ENCODE measurements around the gene INPP5B.
"Not testable (repeated sequence)": the region's sequence is repeated elsewhere in the genome, so short reads cannot be mapped to it uniquely, and the experiment has no call there.

The INPP5B gene

DNA sequence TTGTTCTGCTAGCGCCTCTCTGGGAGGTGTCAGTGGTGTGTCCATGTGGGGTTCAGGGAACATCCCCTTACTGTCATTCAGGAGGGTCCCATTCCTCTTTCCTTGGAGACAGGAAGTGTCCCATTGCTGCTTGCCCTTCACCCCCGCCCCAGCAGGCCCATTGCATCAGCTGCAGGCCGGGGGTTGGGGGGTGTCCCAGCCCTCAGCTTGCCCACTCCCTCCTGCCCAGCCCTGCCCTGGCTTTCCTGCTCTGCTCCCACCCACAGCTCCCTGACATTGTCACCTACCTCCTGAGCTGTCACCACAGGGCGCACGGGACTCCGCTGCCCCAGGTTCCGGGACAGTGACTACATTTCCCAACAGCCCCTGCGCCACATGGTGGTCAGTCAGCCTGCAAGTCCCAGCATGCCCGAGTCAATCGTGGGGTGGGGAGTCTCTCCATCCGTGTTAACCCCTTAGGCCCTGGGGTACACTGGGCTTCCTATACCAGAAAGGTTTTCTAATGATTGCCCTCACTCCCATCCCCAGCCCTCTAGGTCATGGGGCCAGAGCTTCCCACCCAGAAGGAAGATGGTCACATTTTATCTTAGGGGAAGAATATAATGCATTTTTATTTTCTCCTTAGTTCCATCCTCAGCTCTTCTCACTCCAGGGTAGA is at the start of gene INPP5B:
Gene INPP5B (minus strand): TSS at position 351 of the 658 bp plus-strand sequence. CDS start 745 bp downstream, outside the sequence.
- DNase-seq: peak; percentile 76

- DNase-seq: no peak
Measured at GRCh38 chr1:37995751-37996345, 49.0 kb upstream of the INPP5B start.

- DNase-seq: peak; percentile 36
Measured at GRCh38 chr1:37994886-37995566, 48.2 kb upstream of the INPP5B start.

DNA sequence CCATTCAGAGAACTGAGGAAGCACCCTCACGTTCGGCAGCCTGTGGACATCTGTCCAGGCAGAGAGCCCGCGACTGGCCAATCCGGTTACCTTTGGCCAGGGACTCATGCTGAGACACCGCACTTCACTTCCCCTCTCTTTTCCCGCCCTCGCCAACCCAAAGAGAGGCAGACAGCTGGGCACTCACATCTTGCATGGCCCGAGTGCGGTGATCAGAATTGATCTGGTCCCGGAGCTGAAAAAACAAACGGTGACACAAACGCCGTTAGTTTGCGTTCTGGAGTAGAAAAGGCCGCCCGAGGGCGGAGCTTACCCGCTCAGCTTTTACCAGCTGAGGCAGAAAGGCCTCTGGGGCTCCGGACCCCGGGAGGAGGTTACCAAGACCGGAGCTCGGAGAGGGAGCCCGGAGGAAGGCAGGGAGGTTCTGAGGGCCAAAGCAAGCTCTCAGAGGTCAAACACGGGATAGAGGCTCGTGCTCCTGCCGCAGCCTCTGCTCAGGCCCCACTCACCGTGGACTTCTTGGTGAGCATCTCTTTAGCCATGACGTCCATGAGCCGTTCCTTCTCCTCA is 42.6 kb upstream of the INPP5B start:
- peak; percentile 54 for DNase-seq

DNA sequence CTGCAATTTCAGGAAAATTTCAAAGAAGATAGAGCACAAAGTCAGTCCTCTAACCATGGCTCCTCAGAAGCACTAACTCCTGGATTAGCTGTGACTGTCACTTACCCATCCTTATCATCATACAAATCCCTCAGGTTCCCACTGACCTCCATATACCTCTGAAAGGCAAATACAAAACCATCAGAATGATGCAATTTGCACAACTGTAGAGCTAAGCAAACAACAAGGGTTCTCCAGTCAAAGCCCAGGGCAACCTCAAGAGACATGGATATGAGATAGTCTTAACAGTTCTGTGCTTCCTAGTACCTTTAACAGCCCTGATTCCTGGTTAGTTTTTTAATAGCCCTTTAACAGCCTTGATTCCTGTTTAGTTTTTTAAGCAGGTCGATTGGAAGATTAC is 40.8 kb upstream of the INPP5B start:
- no peak for DNase-seq

- DNase-seq: no peak
Measured at GRCh38 chr1:37983546-37983945, 36.7 kb upstream of the INPP5B start.

- no peak for DNase-seq
Measured at GRCh38 chr1:37978541-37978940, 31.7 kb upstream of the INPP5B start.

DNA sequence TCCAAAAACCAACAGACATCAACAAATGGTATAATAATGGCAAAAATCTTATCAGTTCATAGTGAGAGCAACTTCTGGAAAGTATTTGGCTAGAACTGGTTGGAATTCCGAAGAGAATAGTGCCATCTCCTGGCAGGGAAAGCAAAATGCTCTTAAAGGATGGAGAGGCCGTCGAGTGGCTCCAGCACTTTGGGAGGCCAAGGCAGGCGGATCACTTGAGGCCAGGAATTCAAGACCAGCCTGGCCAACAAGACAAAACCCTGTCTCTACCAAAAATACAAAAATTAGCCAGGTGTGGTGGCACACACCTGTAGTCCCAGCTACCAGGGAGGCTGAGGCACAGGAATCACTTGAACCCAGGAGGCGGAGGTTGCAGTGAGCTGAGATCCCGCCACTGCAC is 28.2 kb upstream of the INPP5B start:
- peak; percentile 47 for DNase-seq

DNA sequence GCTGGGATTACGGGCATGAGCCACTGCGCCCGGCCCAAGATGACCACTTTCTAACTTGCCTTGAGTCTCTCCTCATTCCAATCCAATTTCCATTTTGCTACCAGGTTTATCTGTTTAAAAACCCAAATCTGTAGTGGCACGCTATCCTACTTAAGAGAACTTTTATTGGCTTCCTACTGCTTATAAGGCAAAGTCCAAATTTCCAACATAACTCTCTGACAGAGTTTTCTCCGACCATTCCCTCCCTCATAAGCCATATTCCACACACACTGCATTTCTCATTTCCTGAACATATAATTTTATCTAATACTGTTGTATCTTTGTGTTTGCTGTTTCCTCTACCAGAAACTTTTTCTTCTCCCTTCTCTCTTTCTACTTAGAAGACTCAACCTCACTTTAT is 27.7 kb upstream of the INPP5B start:
- no peak for DNase-seq

GRCh38 chr1:37973684-37974083 is 26.8 kb upstream of the INPP5B start:
- DNase-seq: not testable (repeated sequence)

- no peak for DNase-seq
Measured at GRCh38 chr1:37965301-37965700, 18.4 kb upstream of the INPP5B start.

GRCh38 chr1:37964106-37964505 is 17.3 kb upstream of the INPP5B start:
- DNase-seq: peak; percentile 6

- DNase-seq: no peak
Measured at GRCh38 chr1:37958690-37959089, 11.8 kb upstream of the INPP5B start.

GRCh38 chr1:37955685-37956084 is 8.8 kb upstream of the INPP5B start:
- no peak for DNase-seq

- no peak for DNase-seq
Measured at GRCh38 chr1:37954316-37954971, 7.6 kb upstream of the INPP5B start.

DNA sequence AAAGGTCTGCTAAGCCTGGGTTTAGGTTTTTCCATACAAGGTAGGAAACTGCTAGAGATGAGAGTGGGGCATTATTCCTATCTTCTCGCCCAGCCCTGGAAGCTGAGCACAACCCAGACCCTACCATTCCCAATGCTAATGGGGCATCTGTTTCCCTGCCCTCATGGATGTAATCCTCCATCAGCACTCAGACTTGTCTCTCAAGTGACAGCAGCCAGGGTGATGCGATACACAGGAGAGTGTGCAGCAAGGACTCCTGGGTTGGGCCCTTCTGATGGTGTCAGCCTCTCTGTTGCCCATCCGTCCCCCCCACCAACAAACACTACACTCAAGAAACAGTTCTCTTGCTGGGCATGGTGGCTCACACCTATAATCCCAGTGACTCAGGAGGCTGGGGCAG is 5.9 kb upstream of the INPP5B start:
- no peak for DNase-seq

GRCh38 chr1:37951783-37952624 is 5.2 kb upstream of the INPP5B start:
- DNase-seq: no peak

DNA sequence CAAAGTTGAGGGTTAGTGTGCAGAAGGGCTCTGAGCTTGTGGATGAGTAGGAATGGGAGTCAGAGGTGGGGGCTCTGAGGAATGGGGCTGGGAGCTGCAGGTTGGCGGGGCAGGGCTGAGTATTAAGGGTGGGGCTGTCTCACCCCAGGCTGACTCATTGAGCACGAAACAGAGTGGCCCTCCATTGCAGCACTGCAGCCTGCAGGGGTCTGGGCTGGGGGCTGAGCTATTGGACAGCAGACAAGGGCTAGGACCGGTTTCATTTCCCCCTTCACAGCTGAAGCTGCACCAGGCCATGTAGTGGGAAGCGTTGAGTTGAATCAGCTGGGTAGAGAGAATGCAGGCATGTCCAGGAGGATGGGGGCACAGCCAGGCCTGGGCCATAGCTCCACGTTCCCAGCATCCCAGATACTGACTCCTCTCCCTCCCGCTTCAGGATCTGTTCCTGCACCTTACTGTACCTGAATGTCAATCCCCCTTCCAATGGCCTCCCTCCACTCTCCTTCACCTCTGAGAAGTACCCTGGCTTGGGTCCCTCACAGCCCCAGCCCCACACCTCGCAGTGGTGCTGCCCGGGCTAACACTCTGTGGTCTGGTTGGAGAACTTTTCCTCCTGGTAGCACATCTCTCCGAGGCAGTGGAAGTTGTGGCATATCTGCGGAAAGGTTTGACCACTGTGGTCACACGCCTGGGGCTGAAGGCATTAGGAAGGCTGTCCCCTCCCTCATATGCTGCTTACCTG is 4.4 kb upstream of the INPP5B start:
- no peak for DNase-seq

DNA sequence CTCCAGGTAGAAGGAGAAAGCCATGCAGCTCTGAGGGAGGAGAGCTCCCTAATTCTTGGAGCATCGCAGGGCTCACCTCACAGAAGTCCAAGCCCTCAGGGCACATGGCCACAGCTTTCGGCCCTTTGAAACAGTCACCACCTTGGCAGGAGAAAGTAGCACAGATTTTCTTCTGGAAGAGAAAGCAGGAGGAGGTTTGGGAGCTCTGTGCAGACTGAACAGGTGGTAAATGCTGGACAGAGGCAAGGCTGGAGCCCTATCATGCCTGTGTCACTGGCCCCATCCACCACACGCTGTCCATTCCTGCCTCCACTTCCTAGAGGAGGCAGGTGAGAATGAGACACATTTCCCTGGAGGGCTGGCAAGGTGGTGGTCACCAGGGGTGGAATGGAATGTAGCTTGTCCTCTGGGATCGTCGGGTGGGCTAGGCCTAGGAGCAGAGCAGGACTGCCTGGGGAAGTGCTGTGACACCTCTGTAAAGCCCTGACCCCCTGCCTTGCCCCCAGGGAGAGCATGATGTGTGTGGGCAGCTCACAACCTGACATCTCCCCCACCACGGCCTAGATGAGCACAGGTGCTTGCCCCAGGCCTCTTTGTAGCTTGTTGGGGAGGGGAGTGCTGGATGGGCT is 2.8 kb upstream of the INPP5B start:
- no peak for DNase-seq

- no peak for DNase-seq
Measured at GRCh38 chr1:37948841-37949240, 2.0 kb upstream of the INPP5B start.

GRCh38 chr1:37948166-37948565 is 1.3 kb upstream of the INPP5B start:
- DNase-seq: peak; percentile 26

All from inflammatory macrophage treated with lipopolysaccharide for 4 hours (primary cell).